ENCODE measurements around the gene THOC6. TPM values are rescaled to one million over a fixed set of nuclear protein-coding genes. Genes with fewer than 3 reads are reported as not detected.

THOC6 gene
- total and polyA plus RNA-seq, 2 donors (not counting 1 experiment from before 2014, with no cell fraction given): 28.5 to 52.2 TPM

- ATAC-seq (ENCODE audit: low read depth) (no peak), DNase-seq (no peak)
- WGBS (ENCODE audit: insufficient coverage): 100% methylated on average over 1 of the region's 3 CpGs
- POLR2A ChIA-PET: interaction anchor here (0.6 kb wide), 1 partner anchor 66 kb away, joined by 4 read pairs; no protein-coding TSS in a partner anchor
- Histone ChIP-seq H3K27me3 (replicated peaks in 1 of 4; ENCODE audit: control extremely low read depth in 1 of 4, control insufficient read depth in 3 of 4, insufficient read depth in 4 of 4, low read length in 3 of 4) (peaks cover 0 to 74% (median 40%) of the 10 kb centered on the region in 4 experiments), H2AFZ (ENCODE audit: insufficient read depth, low read depth, low read length, poor library complexity, severe bottlenecking) (no peak overlapping the region), H3K79me2 (ENCODE audit: control insufficient read depth, insufficient read depth, low read length) (no peaks in the 10 kb centered on the region), H3K27ac (ENCODE audit: low read length in 2 of 2) (no peak overlapping the region), H3K36me3 (replicated peaks in 1 of 2; ENCODE audit: control extremely low read depth in 1 of 2, control insufficient read depth in 1 of 2, extremely low read depth in 1 of 2, insufficient read depth in 2 of 2, low read length in 1 of 2) (no peaks in the 10 kb centered on the region), H3K4me3 (ENCODE audit: control extremely low read depth in 1 of 5, extremely low read depth in 1 of 5, insufficient read depth in 1 of 5, low read depth in 2 of 5, low read length in 4 of 5) (no peak overlapping the region), H3K9me3 (ENCODE audit: control extremely low read depth in 1 of 3, control insufficient read depth in 2 of 3, insufficient read depth in 1 of 3, low read length in 2 of 3) (peaks cover 0 to 26% (median 0%) of the 10 kb centered on the region in 3 donors), H4K20me1 (ENCODE audit: control insufficient read depth, insufficient read depth, low read length, poor library complexity, severe bottlenecking) (no peaks in the 10 kb centered on the region), H3K9ac (ENCODE audit: low read length) (no peak overlapping the region), H3K4me2 (replicated peaks; ENCODE audit: low read depth, low read length, poor library complexity, severe bottlenecking) (no peak overlapping the region), H3K4me1 (ENCODE audit: control insufficient read depth in 2 of 2, insufficient read depth in 2 of 2, low read length in 2 of 2) (peaks cover 21 to 29% of the 10 kb centered on the region in 2 donors)
- peaks cover 11% of the 10 kb centered on the region for H3K4me1 Mint-ChIP-seq
- no peak overlapping the region for H3K27ac Mint-ChIP-seq
- no peaks in the 10 kb centered on the region for H3K9me3 Mint-ChIP-seq (ENCODE audit: insufficient read depth)
- H3K27me3 Mint-ChIP-seq: peaks cover 35% of the 10 kb centered on the region
- TF ChIP-seq CTCF (IDR thresholded peaks at IDR 0.05) (no peak), EZH2 (IDR thresholded peaks at IDR 0.05; ENCODE audit: borderline replicate concordance, insufficient read depth, low read depth, low read length, poor library complexity, severe bottlenecking) (no peak)
- CTCF ChIA-PET: interaction anchor here (2.9 to 5.3 kb wide), 2 partner anchors 9 to 14 kb away, joined by 14 to 35 read pairs; no protein-coding TSS in a partner anchor
- intact Hi-C loops (cut with micrococcal nuclease): no loop called here
- no peak overlapping the region for H3K4me3 Mint-ChIP-seq
These were observed 18.5 kb downstream of the THOC6 start for GRCh38 chr16:3042376-3042775.

DNA sequence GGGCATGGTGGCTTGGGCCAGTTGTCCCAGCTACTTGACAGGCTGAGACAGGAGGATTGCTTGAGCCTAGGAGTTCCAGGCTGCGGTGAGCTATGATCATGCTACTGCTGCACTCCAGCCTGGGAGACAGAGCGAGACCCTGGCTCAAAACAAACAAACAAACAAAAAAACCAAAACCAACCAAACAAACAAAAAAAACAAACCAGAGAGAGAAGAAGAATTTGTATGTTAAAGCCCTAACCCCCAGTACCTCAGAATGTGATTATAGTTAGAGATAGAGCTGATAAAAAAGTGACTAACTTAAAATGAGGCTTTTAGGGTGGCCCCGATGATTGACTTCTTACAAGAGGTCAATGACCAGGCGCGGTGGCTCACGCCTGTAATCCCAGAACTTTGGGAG is 20.9 kb downstream of the THOC6 start:
- H4K20me1 ChIP-seq (ENCODE audit: control insufficient read depth, insufficient read depth, low read length, poor library complexity, severe bottlenecking): no peaks in the 10 kb centered on the region
- no peak overlapping the region for H3K9ac ChIP-seq (ENCODE audit: low read length)
- no peak overlapping the region for H2AFZ ChIP-seq (ENCODE audit: insufficient read depth, low read depth, low read length, poor library complexity, severe bottlenecking)
- intact Hi-C loops (cut with micrococcal nuclease): loop anchor here (5.0 kb wide), 1 partner anchor 128 kb away; no protein-coding TSS in a partner anchor
- H3K79me2 ChIP-seq (ENCODE audit: control insufficient read depth, insufficient read depth, low read length): no peaks in the 10 kb centered on the region
- H3K9me3 ChIP-seq (ENCODE audit: control extremely low read depth in 1 of 3, control insufficient read depth in 2 of 3, insufficient read depth in 1 of 3, low read length in 2 of 3): peaks cover 0 to 23% (median 0%) of the 10 kb centered on the region in 3 donors
- H3K4me1 Mint-ChIP-seq: peaks cover 11% of the 10 kb centered on the region
- H3K27ac Mint-ChIP-seq: no peak overlapping the region
- no peak overlapping the region for H3K4me2 ChIP-seq (replicated peaks; ENCODE audit: low read depth, low read length, poor library complexity, severe bottlenecking)
- H3K27me3 Mint-ChIP-seq: peaks cover 34% of the 10 kb centered on the region
- H3K27me3 ChIP-seq (replicated peaks in 1 of 4; ENCODE audit: control extremely low read depth in 1 of 4, control insufficient read depth in 3 of 4, insufficient read depth in 4 of 4, low read length in 3 of 4): peaks cover 0 to 73% (median 32%) of the 10 kb centered on the region in 4 experiments
- peak overlapping the region; percentile 50 for H3K4me3 Mint-ChIP-seq
- 87% methylated on average over 4 of the region's 6 CpGs for whole genome bisulfite sequencing (ENCODE audit: insufficient coverage)
- peaks cover 21% of the 10 kb centered on the region in 2 donors for H3K4me1 ChIP-seq (ENCODE audit: control insufficient read depth in 2 of 2, insufficient read depth in 2 of 2, low read length in 2 of 2)
- POLR2A ChIA-PET: interaction anchor here (0.6 kb wide), 1 partner anchor 247 kb away, joined by 4 read pairs; no protein-coding TSS in a partner anchor
- ATAC-seq (ENCODE audit: low read depth) (no peak), DNase-seq (no peak)
- H3K4me3 ChIP-seq (ENCODE audit: control extremely low read depth in 1 of 5, extremely low read depth in 1 of 5, insufficient read depth in 1 of 5, low read depth in 2 of 5, low read length in 4 of 5): no peak overlapping the region
- no peak for TF ChIP-seq CTCF (IDR thresholded peaks at IDR 0.05)
- TF ChIP-seq EZH2 (IDR thresholded peaks at IDR 0.05; ENCODE audit: borderline replicate concordance, insufficient read depth, low read depth, low read length, poor library complexity, severe bottlenecking): no peak
- H3K9me3 Mint-ChIP-seq (ENCODE audit: insufficient read depth): no peaks in the 10 kb centered on the region
- no peak overlapping the region for H3K27ac ChIP-seq (ENCODE audit: low read length in 2 of 2)
- CTCF ChIA-PET: interaction anchor here (5.3 kb wide), 1 partner anchor 12 kb away, joined by 35 read pairs; no protein-coding TSS in a partner anchor
- H3K36me3 ChIP-seq (replicated peaks in 1 of 2; ENCODE audit: control extremely low read depth in 1 of 2, control insufficient read depth in 1 of 2, extremely low read depth in 1 of 2, insufficient read depth in 2 of 2, low read length in 1 of 2): no peaks in the 10 kb centered on the region

All from B cell (primary cell).